ENCODE results near the gene CYP19A1.

Gene CYP19A1

GRCh38 chr15:51377038-51377786 lies 38.8 kb upstream of the CYP19A1 start:
- TF ChIP-seq CTCF (IDR thresholded peaks at IDR 0.05; ENCODE audit: low read depth, low read length, poor library complexity, severe bottlenecking): no peak
- TF ChIP-seq EZH2phosphoT487 (IDR thresholded peaks at IDR 0.05; ENCODE audit: borderline replicate concordance, low read length): no peak
- 0 out of 2 replicates have a peak, but pooled peaks cover 2% of the 10 kb centered on the region for H3K27me3 ChIP-seq (ENCODE audit: control insufficient read depth, low read length)
- H3K4me1 ChIP-seq (ENCODE audit: control insufficient read depth, low read length): no peaks in the 10 kb centered on the region
- H3K4me2 ChIP-seq (ENCODE audit: low read length): no peak overlapping the region
- H3K79me2 ChIP-seq (ENCODE audit: control insufficient read depth, low read length): no peaks in the 10 kb centered on the region
- no peaks in the 10 kb centered on the region for H4K20me1 ChIP-seq (ENCODE audit: control insufficient read depth, insufficient read depth, low read depth, low read length)
- no peaks in the 10 kb centered on the region for H3K9me3 ChIP-seq (ENCODE audit: control insufficient read depth, insufficient read depth, low read length)
- H3K9me2 ChIP-seq (replicated peaks; ENCODE audit: control insufficient read depth, low read length): no peaks in the 10 kb centered on the region
- H3F3A ChIP-seq (ENCODE audit: control insufficient read depth, insufficient read depth): no peaks in the 10 kb centered on the region
- no peak overlapping the region for H3K4me3 ChIP-seq (ENCODE audit: low read length)
- no peaks in the 10 kb centered on the region for H3K36me3 ChIP-seq (ENCODE audit: control insufficient read depth, low read length)
- no peak overlapping the region for H3K27ac ChIP-seq (ENCODE audit: low read depth, low read length)

DNA sequence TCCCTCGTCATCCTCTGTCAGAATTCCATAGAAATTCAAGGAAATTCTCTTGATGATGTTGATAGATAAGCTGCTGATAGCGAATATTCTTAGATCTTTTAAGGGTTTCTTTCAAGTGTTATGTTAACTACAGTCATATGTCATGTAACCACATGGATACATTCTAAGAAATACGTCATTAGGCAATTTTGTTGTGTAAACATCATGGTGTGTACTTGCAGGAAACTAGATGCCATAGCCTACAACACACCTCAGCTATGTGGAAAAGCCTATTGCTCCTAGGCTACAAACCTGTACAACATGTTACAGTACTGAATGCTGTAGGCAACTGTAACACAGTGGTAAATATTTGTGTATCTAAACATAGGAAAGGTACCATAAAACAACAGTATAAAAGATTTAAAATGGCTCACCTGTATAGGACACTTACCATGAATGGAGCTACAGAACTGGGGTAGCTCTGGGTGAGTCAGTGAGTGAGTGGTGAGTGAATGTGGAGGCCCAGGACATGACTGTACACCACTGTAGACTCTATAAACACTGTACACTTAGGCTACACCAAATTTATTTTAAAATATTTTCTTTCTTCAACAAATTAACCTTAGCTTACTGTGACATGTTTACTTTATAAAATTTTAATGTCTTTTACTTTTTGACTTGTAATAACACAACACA lies 37.7 kb upstream of the CYP19A1 start:
- Histone ChIP-seq H3K9me2 (replicated peaks; ENCODE audit: control insufficient read depth, low read length) (no peaks in the 10 kb centered on the region), H3K9me3 (ENCODE audit: control insufficient read depth, insufficient read depth, low read length) (no peaks in the 10 kb centered on the region)
- TF ChIP-seq EZH2phosphoT487 (IDR thresholded peaks at IDR 0.05; ENCODE audit: borderline replicate concordance, low read length) (no peak), CTCF (IDR thresholded peaks at IDR 0.05; ENCODE audit: low read depth, low read length, poor library complexity, severe bottlenecking) (no peak)

GRCh38 chr15:51374131-51374530 lies 35.7 kb upstream of the CYP19A1 start:
- no peak overlapping the region for H3K4me2 ChIP-seq (ENCODE audit: low read length)
- no peaks in the 10 kb centered on the region for H3K9me2 ChIP-seq (replicated peaks; ENCODE audit: control insufficient read depth, low read length)
- H3F3A ChIP-seq (ENCODE audit: control insufficient read depth, insufficient read depth): no peaks in the 10 kb centered on the region
- H3K9me3 ChIP-seq (ENCODE audit: control insufficient read depth, insufficient read depth, low read length): no peaks in the 10 kb centered on the region
- no peaks in the 10 kb centered on the region for H3K27me3 ChIP-seq (ENCODE audit: control insufficient read depth, low read length)
- H4K20me1 ChIP-seq (ENCODE audit: control insufficient read depth, insufficient read depth, low read depth, low read length): no peaks in the 10 kb centered on the region
- H3K36me3 ChIP-seq (ENCODE audit: control insufficient read depth, low read length): no peaks in the 10 kb centered on the region
- H3K4me3 ChIP-seq (ENCODE audit: low read length): no peak overlapping the region
- no peaks in the 10 kb centered on the region for H3K79me2 ChIP-seq (ENCODE audit: control insufficient read depth, low read length)
- TF ChIP-seq CTCF (IDR thresholded peaks at IDR 0.05; ENCODE audit: low read depth, low read length, poor library complexity, severe bottlenecking): no peak
- no peaks in the 10 kb centered on the region for H3K4me1 ChIP-seq (ENCODE audit: control insufficient read depth, low read length)
- H3K27ac ChIP-seq (ENCODE audit: low read depth, low read length): no peak overlapping the region

More for the DNA sequence above, 37.7 kb upstream of the CYP19A1 start:
- no peak overlapping the region for H3K4me3 ChIP-seq (ENCODE audit: low read length)
- no peaks in the 10 kb centered on the region for H3F3A ChIP-seq (ENCODE audit: control insufficient read depth, insufficient read depth)
- H3K27ac ChIP-seq (ENCODE audit: low read depth, low read length): no peak overlapping the region
- no peaks in the 10 kb centered on the region for H3K4me1 ChIP-seq (ENCODE audit: control insufficient read depth, low read length)
- H3K4me2 ChIP-seq (ENCODE audit: low read length): no peak overlapping the region
- no peaks in the 10 kb centered on the region for H3K27me3 ChIP-seq (ENCODE audit: control insufficient read depth, low read length)
- no peaks in the 10 kb centered on the region for H3K79me2 ChIP-seq (ENCODE audit: control insufficient read depth, low read length)
- H3K36me3 ChIP-seq (ENCODE audit: control insufficient read depth, low read length): no peaks in the 10 kb centered on the region
- no peaks in the 10 kb centered on the region for H4K20me1 ChIP-seq (ENCODE audit: control insufficient read depth, insufficient read depth, low read depth, low read length)
